ENCODE results near the gene ATP2A3. TPM values are rescaled to one million over a fixed set of nuclear protein-coding genes. Genes with fewer than 3 reads are reported as not detected.
A peak's percentile ranks its signal among the peaks of the same experiment; 100 is the strongest.

ATP2A3 gene
- total RNA-seq = 147 and 155 TPM in 2 replicates

DNA sequence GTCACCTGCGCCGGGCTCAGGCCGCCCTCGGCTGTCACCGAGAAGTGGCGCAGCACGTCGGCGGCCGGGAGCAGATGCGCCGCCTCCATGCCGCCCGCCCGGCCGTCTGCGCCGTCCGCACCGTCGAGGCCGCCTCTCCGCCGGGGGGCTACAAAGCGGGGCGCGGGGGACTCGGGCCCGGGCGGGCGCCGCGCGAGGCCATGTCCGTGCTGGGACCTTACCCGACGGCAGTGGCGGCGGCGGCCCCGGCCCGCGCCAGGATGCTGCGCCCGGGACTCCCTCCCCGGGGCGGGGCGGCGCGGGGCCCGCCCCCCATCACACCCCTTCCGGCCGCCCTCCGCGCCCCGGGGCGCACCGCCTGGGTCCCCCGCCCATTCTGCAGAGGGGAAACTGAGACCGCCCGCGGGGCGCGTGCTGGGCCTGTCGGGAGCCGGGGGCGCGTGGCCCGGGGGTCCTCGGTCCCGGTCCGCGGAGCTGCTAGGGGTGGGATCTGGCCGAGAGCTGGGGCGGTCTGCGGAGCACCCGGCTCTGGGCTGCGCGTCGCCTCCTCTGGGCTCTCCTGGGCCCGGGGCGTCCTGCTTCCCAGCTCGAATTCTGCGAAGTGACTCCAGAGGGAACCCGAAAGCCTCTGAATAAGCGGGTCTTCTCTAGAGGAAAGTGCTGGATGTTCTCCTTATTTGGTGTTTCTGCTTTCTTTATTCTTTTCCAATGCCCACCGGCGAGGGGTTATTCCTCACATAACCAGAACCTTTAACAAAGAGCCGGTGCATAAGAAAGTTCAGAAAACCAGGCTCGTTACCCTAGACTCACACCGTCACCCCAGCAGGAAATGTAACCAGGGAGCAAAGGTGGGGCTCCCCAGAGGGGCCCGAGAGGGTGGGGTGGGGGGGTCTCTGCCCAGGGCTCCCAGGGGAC lies at the start of gene ATP2A3:
ATP2A3 (minus strand) TSS at position 235 of the 915 bp plus-strand sequence; CDS start at position 89, 146 bp downstream.
- Mint-ChIP-seq H3K4me3 (ENCODE audit: low read depth) (peak within 1 kb of the TSS; percentile 86), H3K27ac (peak within 1 kb of the TSS; percentile 86), H3K36me3 (ENCODE audit: low read depth) (peaks cover 10% of the 10 kb centered on the region), H3K4me1 (ENCODE audit: low read depth) (peaks cover 49% of the 10 kb centered on the region), H3K9me3 (no peaks in the 10 kb centered on the region), H3K27me3 (ENCODE audit: low read depth) (no peaks in the 10 kb centered on the region)
- DNase-seq (ENCODE audit: low spot score) = peak; percentile 66
- intact Hi-C loops (cut with micrococcal nuclease) = loop anchor here (2.0 to 5.0 kb wide), 3 partner anchors 40 to 178 kb away; partner anchors contain the start of genes CYB5D2 and ZZEF1

DNA sequence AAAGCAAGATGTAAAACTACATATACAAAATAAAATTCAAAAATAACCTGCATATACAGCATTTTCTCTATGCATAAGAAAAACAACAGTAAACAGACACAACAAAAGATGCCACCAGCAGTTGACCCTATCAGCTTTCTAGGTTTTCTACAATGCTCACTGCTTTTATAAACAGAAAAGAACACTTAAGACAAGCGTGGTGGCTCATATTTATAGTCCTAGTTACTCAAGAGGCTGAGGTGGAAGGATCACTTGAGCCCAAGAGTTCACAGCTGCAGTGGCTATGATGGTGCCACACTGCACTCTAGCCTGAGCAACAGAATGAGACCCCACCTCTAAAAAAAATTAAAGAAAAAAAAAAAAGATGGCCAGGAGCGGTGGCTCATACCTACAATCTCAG lies 46.5 kb upstream of the ATP2A3 start:
- Mint-ChIP-seq H3K27ac (no peak overlapping the region), H3K27me3 (ENCODE audit: low read depth) (no peaks in the 10 kb centered on the region), H3K4me1 (ENCODE audit: low read depth) (no peaks in the 10 kb centered on the region), H3K36me3 (ENCODE audit: low read depth) (peaks cover 57% of the 10 kb centered on the region), H3K4me3 (ENCODE audit: low read depth) (no peak overlapping the region), H3K9me3 (no peaks in the 10 kb centered on the region)
- no peak for DNase-seq (ENCODE audit: low spot score)
- intact Hi-C loops (cut with micrococcal nuclease) = no loop called here

DNA sequence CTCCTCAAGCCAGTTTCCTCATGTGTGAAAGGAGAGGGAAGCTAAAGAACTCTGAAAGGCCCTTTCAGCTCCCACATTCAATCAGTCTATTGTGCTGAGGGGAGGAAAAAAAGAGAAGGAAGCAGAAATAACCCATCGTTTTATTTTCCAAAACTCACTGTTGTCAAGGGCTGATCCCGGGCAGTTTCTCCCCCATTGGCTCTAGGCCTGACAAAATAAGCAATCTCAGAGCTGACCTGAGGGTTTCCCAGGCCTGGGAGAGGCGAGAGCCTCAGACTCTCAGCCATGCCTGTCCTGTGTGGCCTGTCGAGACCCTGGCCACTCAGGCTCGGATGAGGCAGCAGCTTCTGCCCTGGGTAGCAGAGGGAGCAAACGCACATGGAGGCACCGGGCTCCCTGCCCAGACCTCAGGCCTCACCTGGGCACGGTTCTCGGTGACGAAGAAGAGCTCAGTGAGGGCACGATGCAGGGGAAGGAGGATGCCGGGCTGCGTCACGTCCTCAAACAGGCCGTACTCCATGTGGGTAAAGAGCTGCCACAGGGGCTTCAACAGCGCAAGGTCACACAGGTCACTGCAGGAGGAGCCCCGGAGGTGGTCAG lies 45.0 kb upstream of the ATP2A3 start:
- Mint-ChIP-seq H3K4me1 (ENCODE audit: low read depth) (peaks cover 1% of the 10 kb centered on the region), H3K9me3 (no peaks in the 10 kb centered on the region), H3K27me3 (ENCODE audit: low read depth) (no peaks in the 10 kb centered on the region), H3K27ac (no peak overlapping the region), H3K4me3 (ENCODE audit: low read depth) (no peak overlapping the region), H3K36me3 (ENCODE audit: low read depth) (peaks cover 51% of the 10 kb centered on the region)
- no peak for DNase-seq (ENCODE audit: low spot score)
- intact Hi-C loops (cut with micrococcal nuclease) = no loop called here

DNA sequence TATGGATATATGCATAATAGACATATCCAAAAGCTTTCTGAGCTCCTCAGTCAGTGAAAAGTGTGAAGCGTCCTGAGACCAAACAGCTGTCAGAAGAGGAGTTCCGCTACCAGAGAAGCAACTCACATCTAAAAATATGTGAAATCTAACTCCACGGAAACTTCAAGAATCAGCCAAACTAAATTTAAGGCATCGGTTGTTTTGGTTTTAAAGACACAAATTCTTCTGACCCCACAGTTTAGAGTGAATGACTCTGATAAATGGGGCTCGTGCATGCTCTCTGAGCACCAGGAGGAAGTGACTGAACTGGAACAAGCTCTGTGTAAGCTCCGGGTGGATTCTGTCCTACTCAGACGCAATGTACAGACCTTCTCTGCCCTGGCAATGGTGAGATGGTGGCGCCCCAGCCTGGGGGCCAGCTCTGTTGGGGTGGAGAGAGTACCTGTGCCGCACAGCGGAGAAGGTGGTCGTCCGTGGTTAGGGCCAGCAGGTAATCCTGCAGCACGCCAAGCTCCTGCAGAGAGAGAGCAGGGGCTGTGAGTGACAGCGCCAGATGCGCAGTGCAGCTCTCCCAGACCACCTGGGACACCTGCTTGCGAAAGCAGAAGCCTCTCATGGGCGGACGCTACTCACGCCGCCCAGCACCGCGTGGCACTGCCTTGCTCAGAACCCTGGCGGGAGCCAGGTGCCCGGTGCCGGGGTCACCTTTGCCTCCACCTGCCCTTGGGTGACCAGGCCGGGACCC lies 44.4 kb upstream of the ATP2A3 start:
- Mint-ChIP-seq H3K27ac (no peak overlapping the region), H3K36me3 (ENCODE audit: low read depth) (peaks cover 45% of the 10 kb centered on the region), H3K27me3 (ENCODE audit: low read depth) (no peaks in the 10 kb centered on the region), H3K4me3 (ENCODE audit: low read depth) (no peak overlapping the region), H3K4me1 (ENCODE audit: low read depth) (peaks cover 1% of the 10 kb centered on the region), H3K9me3 (no peaks in the 10 kb centered on the region)
- DNase-seq (ENCODE audit: low spot score) = no peak
- intact Hi-C loops (cut with micrococcal nuclease) = no loop called here

DNA sequence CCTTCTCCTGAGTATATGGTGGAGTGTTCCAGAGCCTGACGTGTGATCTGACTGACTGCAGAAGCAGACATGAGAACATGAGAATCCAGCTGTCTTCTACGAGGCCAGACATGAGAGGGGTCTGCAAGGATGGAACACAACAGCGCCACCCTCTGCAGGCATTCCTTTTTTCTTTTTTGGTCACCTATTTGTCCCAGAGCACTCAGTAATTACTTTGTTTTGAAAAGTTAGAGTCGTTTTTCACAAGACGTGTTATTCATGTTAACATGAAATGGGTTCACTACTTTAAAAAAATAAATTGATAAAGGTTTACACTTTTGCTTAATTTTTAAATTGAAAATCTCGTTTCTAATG lies 43.8 kb upstream of the ATP2A3 start:
- Mint-ChIP-seq H3K4me3 (ENCODE audit: low read depth) (no peak overlapping the region), H3K4me1 (ENCODE audit: low read depth) (peaks cover 1% of the 10 kb centered on the region), H3K27me3 (ENCODE audit: low read depth) (no peaks in the 10 kb centered on the region), H3K27ac (no peak overlapping the region), H3K9me3 (no peaks in the 10 kb centered on the region), H3K36me3 (ENCODE audit: low read depth) (peaks cover 44% of the 10 kb centered on the region)
- no peak for DNase-seq (ENCODE audit: low spot score)
- intact Hi-C loops (cut with micrococcal nuclease) = no loop called here

DNA sequence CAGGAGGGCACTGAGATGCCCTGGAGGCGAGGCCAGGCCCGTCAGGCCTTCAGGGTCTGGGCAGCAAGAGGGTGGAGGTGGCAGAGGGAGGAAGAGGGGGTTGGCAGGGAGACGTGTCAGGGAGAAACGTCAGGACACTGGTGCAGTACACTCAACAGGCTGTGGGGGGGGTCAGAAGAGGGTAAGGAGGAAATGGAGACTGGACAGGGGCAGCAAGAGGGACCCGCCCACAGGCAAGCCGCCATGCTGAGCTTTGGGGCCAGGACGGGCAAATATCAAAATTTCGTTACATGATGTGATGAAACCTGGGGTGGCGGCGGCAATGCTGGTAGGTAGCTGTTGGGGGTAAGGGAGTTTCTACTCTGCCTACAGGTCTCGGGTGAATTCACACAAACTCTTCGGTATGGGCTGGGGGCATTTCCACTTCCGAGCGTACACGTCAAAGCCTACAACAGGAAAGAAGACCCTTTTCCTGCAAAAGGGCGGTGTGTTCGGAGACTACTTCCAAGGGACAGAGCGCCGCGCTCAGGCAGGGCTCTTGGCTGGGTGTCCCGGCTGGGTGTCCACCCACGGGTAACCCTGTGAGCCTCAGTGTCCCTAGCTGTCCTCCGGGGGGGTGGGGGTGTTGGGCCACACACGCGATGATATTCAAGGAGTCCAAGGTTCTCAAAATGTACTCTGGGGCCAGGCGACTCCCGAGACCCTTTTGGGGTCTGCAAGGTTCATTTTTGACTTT lies 43.3 kb upstream of the ATP2A3 start:
- Mint-ChIP-seq H3K4me1 (ENCODE audit: low read depth) (peaks cover 1% of the 10 kb centered on the region), H3K4me3 (ENCODE audit: low read depth) (no peak overlapping the region), H3K36me3 (ENCODE audit: low read depth) (peaks cover 41% of the 10 kb centered on the region), H3K27ac (no peak overlapping the region), H3K9me3 (no peaks in the 10 kb centered on the region), H3K27me3 (ENCODE audit: low read depth) (no peaks in the 10 kb centered on the region)
- DNase-seq (ENCODE audit: low spot score) = no peak
- intact Hi-C loops (cut with micrococcal nuclease) = no loop called here

DNA sequence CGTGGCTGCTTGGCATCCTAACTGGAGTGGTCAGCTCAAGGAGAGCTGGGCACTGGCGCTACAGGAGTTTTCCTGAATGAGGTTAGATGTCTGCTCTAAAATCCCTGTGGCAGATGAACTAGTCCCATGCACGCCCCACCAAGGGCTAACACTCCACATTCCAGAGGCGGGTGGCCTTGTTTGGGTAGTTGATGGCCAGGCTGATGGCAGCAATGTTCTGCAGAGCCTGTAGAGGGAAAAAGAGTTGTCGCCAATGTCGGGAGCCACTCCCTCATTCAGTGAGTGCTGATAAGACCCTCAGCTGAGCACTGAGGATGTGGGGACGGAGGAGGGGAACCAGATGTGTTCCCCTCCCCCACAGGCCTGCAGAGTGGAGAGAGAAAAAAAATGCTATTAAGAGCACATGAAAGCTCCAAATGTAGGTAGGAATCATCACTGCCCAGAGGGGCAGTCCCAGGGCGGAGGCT lies 42.5 kb upstream of the ATP2A3 start:
- H3K9me3 Mint-ChIP-seq = no peaks in the 10 kb centered on the region
- H3K4me1 Mint-ChIP-seq (ENCODE audit: low read depth) = peaks cover 1% of the 10 kb centered on the region
- intact Hi-C loops (cut with micrococcal nuclease) = no loop called here
- H3K27me3 Mint-ChIP-seq (ENCODE audit: low read depth) = no peaks in the 10 kb centered on the region
- no peak overlapping the region for H3K27ac Mint-ChIP-seq
- H3K36me3 Mint-ChIP-seq (ENCODE audit: low read depth) = peaks cover 33% of the 10 kb centered on the region
- no peak overlapping the region for H3K4me3 Mint-ChIP-seq (ENCODE audit: low read depth)
- no peak for DNase-seq (ENCODE audit: low spot score)

DNA sequence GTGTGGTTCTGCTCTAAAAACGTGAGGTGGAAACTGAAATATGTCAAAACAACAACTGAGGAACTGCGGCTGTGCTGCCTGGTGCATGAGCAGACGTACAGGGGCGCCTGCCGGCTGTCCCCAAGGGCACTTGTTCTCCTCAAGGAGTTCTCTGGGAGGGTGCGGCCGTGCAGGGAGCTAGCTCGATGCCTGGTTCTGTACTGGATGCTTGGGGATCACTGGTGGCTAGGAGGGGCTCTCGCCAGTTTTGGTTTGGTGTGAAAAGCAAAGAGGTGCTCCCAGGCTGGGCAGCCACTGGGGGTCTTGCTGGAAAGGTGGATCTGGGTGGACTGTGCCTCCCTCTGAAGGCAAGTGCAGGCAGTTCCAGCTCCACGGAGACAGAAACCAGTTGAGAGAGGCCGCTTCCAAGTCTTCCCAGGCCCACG lies 41.9 kb upstream of the ATP2A3 start:
- H3K27ac Mint-ChIP-seq = no peak overlapping the region
- intact Hi-C loops (cut with micrococcal nuclease) = no loop called here
- peaks cover 31% of the 10 kb centered on the region for H3K36me3 Mint-ChIP-seq (ENCODE audit: low read depth)
- no peak for DNase-seq (ENCODE audit: low spot score)
- no peak overlapping the region for H3K4me3 Mint-ChIP-seq (ENCODE audit: low read depth)
- H3K27me3 Mint-ChIP-seq (ENCODE audit: low read depth) = no peaks in the 10 kb centered on the region
- peaks cover 1% of the 10 kb centered on the region for H3K4me1 Mint-ChIP-seq (ENCODE audit: low read depth)
- no peaks in the 10 kb centered on the region for H3K9me3 Mint-ChIP-seq

DNA sequence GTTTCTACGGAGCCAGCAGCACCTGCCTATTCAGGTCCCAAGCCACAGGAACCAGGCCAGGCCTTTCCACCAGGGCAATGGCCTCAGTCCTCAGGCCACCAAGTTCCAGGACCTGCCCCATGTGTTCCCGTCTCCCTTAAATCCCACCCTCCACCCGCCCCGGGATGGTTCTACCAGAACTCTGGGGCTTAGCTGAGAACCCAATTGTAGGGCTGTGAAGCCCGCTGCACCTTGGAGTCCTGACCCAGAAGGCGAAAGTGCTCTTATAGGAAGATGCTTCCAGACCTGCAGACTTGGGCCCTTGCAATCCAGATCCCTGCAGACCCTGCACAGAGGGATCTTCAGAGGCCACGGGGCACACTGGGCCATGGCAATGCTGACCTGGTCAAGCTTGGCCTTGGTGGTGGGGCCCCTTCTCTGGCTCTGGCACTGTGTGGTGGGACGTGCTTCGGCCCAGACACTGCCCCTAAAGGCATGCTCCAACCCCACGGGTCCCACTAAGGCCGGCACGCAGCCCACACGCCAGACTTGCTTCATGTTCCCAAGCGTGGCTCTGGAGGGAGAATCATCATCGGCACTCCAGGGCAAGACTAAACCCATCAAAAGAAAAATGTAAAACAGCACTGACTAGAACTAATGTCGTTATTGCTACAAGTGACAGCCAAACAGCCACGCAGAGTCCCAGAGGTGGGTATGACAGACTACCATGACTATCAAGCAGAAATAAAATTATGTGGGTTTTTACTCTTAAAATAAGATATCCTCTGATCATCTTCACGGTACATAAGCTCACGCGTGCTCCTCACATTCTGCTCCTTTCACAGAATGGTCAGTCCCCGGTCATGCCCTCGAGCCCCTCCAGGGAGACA lies 41.3 kb upstream of the ATP2A3 start:
- intact Hi-C loops (cut with micrococcal nuclease) = loop anchor here (2.0 kb wide), 2 partner anchors 41 to 143 kb away; partner anchors contain the start of gene ATP2A3
- peaks cover 1% of the 10 kb centered on the region for H3K4me1 Mint-ChIP-seq (ENCODE audit: low read depth)

DNA sequence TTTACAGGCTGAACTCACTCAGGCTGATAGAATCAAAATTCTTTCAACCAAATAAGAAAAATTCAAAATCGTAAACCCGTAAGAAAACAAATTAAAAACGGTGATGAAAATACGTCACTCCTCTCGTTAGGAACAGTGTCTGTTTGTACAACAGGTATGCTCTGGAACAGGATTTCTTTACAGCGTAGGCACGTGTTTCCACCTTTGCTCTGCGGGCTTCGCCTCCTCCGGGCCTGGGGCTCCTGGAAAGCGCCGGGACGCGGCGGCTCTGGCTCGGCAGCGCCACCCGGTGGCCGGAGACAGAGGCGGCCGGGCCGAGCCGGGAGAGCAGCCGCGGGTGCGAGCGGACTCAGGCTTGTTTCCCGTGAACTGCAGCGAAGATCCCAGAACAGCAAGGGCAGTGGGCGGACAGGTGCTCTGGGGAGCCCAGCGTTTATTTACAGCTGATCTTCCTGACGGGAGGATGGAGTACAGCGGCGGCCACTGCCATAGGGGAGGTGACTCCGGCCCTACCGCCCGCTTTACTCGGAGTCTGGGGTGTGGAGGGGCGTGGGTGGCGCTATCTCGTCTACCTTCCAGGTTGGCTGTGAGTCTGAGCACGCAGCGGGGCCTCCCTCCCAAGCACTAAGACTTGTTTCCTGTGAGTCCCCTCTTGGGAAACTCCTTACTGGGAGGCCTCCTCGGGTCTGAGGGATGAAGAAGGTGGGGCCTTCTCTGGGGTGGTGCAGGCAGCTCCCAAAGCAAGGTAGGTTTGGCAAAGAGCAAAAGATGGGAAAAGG lies 40.5 kb upstream of the ATP2A3 start:
- H3K4me1 Mint-ChIP-seq (ENCODE audit: low read depth) = peaks cover 1% of the 10 kb centered on the region
- H3K27me3 Mint-ChIP-seq (ENCODE audit: low read depth) = peaks cover 3% of the 10 kb centered on the region
- H3K4me3 Mint-ChIP-seq (ENCODE audit: low read depth) = no peak overlapping the region
- intact Hi-C loops (cut with micrococcal nuclease) = loop anchor here (1.0 to 2.0 kb wide), 3 partner anchors 40 to 142 kb away; partner anchors contain the start of gene ATP2A3
- peaks cover 29% of the 10 kb centered on the region for H3K36me3 Mint-ChIP-seq (ENCODE audit: low read depth)
- peak; percentile 43 for DNase-seq (ENCODE audit: low spot score)
- no peaks in the 10 kb centered on the region for H3K9me3 Mint-ChIP-seq
- no peak overlapping the region for H3K27ac Mint-ChIP-seq

More for the DNA sequence above, 41.3 kb upstream of the ATP2A3 start:
- H3K4me3 Mint-ChIP-seq (ENCODE audit: low read depth) = no peak overlapping the region
- no peaks in the 10 kb centered on the region for H3K9me3 Mint-ChIP-seq
- no peak for DNase-seq (ENCODE audit: low spot score)
- H3K27me3 Mint-ChIP-seq (ENCODE audit: low read depth) = peaks cover 3% of the 10 kb centered on the region
- peaks cover 31% of the 10 kb centered on the region for H3K36me3 Mint-ChIP-seq (ENCODE audit: low read depth)
- H3K27ac Mint-ChIP-seq = no peak overlapping the region
